Measurements from ENCODE around the gene SLC12A1. TPM values are rescaled to one million over a fixed set of nuclear protein-coding genes. Genes with fewer than 3 reads are reported as not detected.

Gene SLC12A1
- total and polyA plus RNA-seq, 8 donors: 0.03 to 0.23 (median 0.05) TPM; not detected in 5

DNA sequence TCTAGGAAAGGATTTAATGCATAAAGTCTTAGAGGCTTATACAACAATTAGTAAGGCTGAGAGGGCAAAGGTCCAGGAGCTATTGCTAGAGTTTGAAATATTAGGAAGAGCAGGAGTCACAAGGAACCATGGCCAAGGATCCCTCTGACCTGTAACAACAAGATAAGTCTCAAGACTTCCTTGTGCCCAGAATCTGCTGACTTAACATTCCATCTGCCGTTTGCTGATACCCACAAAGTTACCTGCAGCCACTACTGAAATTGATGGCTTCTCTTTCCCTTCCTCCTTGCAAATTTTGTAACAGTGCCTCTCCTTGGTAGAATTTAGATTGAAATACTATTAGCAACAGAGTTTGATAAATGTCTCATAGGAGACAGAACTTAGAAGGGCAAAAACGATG, 23.4 kb upstream of the SLC12A1 start:
- no peaks in the 10 kb centered on the region for H3K4me1 ChIP-seq
- intact Hi-C loops (cut with DNase I): no loop called here
- WGBS, 2 donors: 45 to 60% methylated on average over 2 of the region's 2 CpGs

DNA sequence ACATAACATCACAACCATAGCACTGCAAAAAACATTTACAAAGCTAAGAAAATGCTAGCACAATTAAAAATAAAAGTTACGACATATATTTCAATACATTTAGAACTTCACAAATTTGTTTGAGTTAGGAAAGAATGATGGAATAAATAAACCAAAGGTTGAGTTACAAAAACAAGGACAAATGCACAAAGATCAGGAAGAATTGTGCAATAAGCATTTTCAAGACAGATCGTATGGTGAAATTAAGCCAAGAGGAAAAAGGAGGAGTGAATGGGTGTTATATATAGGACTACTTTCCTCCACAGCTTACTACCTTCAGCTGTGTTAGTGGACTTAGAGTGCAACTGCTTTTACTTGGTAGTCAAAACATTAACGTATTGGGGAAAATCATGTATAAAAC, 20.6 kb upstream of the SLC12A1 start:
- no peak for ATAC-seq
- 61 to 67% methylated on average over 3 of the region's 3 CpGs for WGBS, 2 donors
- H3K27ac ChIP-seq: no peak overlapping the region
- H3K4me3 ChIP-seq: no peak overlapping the region
- intact Hi-C loops (cut with DNase I): no loop called here
- no peak for DNase-seq
- no peak for TF ChIP-seq CTCF (IDR thresholded peaks at IDR 0.05)
- H3K36me3 ChIP-seq: no peaks in the 10 kb centered on the region
- peaks cover 0 to 9% (median 2%) of the 10 kb centered on the region in 4 donors for H3K27me3 ChIP-seq
- H3K9me3 ChIP-seq: no peaks in the 10 kb centered on the region
- no peak for FAIRE-seq
- no peaks in the 10 kb centered on the region for H3K4me1 ChIP-seq

More for the DNA sequence above, 23.4 kb upstream of the SLC12A1 start:
- Histone ChIP-seq H3K27ac (no peak overlapping the region), H3K27me3 (peaks cover 0 to 9% (median under 1%) of the 10 kb centered on the region in 4 donors), H3K4me3 (no peak overlapping the region), H3K9me3 (no peaks in the 10 kb centered on the region), H3K36me3 (no peaks in the 10 kb centered on the region)
- ATAC-seq: no peak
- no peak for FAIRE-seq
- no peak for TF ChIP-seq CTCF (IDR thresholded peaks at IDR 0.05)
- DNase-seq: no peak

DNA sequence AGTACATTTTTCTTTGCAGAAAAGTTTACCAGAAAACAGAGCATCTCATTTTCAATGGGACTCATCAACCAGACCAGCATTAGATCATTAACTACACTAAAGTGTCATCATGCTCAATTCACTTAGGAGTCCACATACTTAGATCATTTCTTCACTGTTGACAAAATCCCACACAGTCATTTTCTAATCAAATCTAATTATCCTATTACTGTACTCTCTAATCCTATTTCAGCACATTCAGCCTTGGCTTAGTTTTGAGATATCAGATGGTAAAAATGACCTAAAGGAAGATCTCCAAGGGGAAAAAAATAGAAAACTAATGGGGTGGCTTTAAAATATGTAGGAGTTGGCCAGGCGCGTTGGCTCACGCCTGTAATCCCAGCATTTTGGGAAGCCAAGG, 19.8 kb upstream of the SLC12A1 start:
- Histone ChIP-seq H3K4me3 (no peak overlapping the region), H3K27ac (no peak overlapping the region), H3K4me1 (peaks cover 0 to 2% (median 0%) of the 10 kb centered on the region in 3 donors), H3K9me3 (no peaks in the 10 kb centered on the region), H3K27me3 (peaks cover 0 to 9% (median 2%) of the 10 kb centered on the region in 4 donors), H3K36me3 (no peaks in the 10 kb centered on the region)
- 78 to 89% methylated on average over 3 of the region's 3 CpGs for WGBS, 2 donors
- TF ChIP-seq CTCF (IDR thresholded peaks at IDR 0.05): no peak
- no peak for FAIRE-seq
- no peak for ATAC-seq
- DNase-seq: no peak
- intact Hi-C loops (cut with DNase I): no loop called here

DNA sequence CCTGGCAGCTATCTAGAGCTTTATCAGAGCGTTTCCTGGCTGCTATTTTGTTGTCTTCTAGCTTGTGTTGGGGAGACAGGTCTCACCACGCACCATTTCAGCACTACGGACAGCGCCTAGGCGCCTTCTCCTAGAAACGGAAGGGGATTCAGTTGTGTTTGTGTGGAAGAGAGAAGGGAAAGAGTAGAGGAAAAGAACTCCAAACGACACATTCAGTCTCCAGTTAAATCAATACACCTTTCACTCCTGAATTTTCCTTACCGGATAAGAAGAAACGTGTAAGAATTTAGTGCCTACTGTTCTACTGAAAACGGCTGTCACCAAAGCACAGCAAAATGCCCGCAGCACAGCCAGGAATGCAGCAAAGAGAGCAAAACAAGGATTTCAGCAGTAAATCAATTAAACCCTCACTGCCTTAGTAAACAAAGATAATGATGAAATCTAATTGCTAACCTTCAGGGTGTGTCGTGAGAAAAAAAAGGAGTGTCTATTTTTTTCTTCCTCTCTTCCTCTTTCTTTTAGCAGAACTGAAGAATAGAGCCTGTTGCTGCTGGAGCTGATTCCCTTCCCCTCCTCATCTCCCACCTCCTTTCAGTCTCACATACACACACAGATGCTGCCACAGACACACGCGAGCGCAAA, 15.0 kb upstream of the SLC12A1 start:
- H3K27ac ChIP-seq: no peak overlapping the region
- DNase-seq (peak; percentile 55 to 92 (median 74)), FAIRE-seq (no peak), ATAC-seq (peak; percentile 82 to 98 (median 94))
- H3K36me3 ChIP-seq: no peaks in the 10 kb centered on the region
- intact Hi-C loops (cut with DNase I): no loop called here
- peak overlapping the region in 1 of 4 donors; percentile 19 for H3K4me3 ChIP-seq
- H3K4me1 ChIP-seq: peaks cover 0 to 2% (median 0%) of the 10 kb centered on the region in 3 donors
- 1 to 2% methylated on average over 15 of the region's 15 CpGs for WGBS, 2 donors
- H3K9me3 ChIP-seq: no peaks in the 10 kb centered on the region
- H3K27me3 ChIP-seq: peaks cover 0 to 8% (median 2%) of the 10 kb centered on the region in 4 donors
- no peak for TF ChIP-seq CTCF (IDR thresholded peaks at IDR 0.05)

GRCh38 chr15:48191574-48192225, 14.4 kb upstream of the SLC12A1 start, which contains the start of gene CTXN2:
Gene CTXN2, plus strand, starts transcription at chr15:48191665. Its CDS starts 9,636 bp downstream, at chr15:48201301.
- FAIRE-seq (no peak), DNase-seq (no peak), ATAC-seq (peak in 3 of 4 donors; percentile 50 to 83 (median 75))
- 6 to 8% methylated on average over 31 of the region's 31 CpGs for WGBS, 2 donors
- no peak for TF ChIP-seq CTCF (IDR thresholded peaks at IDR 0.05)
- no peak within 1 kb of the TSS for H3K27ac ChIP-seq
- intact Hi-C loops (cut with DNase I): no loop called here
- peak within 1 kb of the TSS in 1 of 4 donors; percentile 19 for H3K4me3 ChIP-seq
- H3K4me1 ChIP-seq: peaks cover 0 to 2% (median 0%) of the 10 kb centered on the region in 3 donors
- peaks cover 0 to 8% (median 2%) of the 10 kb centered on the region in 4 donors for H3K27me3 ChIP-seq
- H3K36me3 ChIP-seq: no peaks in the 10 kb centered on the region
- H3K9me3 ChIP-seq: no peaks in the 10 kb centered on the region
